Skin of body (tissue), 1 donor: ENCODE measurements around the gene OPN3. TPM values are rescaled to one million over a fixed set of nuclear protein-coding genes. Genes with fewer than 3 reads are reported as not detected.

Experiments used
- total RNA-seq: library from RNA; depleted of rRNA; stranded (reverse); fragments of >200 nt; gene quantifications from one replicate; pipeline ENCODE4 v1.2.3, GENCODE V29; 2014

Gene OPN3
- total RNA-seq, 1 donor from 2014 or later, result 11.9 TPM

Other genes with a start within 250 kb of the OPN3 start
- 50.9 TPM for gene FH, start 120.6 kb downstream of the OPN3 start, total RNA-seq
- 0.10 TPM for gene KMO, start 108.0 kb downstream of the OPN3 start, total RNA-seq
- 13.9 TPM for gene CHML, start within 50 bp of the OPN3 start, total RNA-seq
- not detected for gene WDR64, start 11.9 kb upstream of the OPN3 start, total RNA-seq
- gene EXO1, start 207.8 kb upstream of the OPN3 start, total RNA-seq, result 5.9 TPM